ENCODE results near the gene RND1.

Gene RND1

GRCh38 chr12:48899651-48900050, 34.0 kb upstream of the RND1 start:
- in situ Hi-C loops (cut with MboI; ENCODE audit: low sequenced_read_pairs, unreplicated experiment): no loop called here
- no peak for TF ChIP-seq CTCF (IDR thresholded peaks at IDR 0.05; ENCODE audit: borderline replicate concordance, control extremely low read depth, extremely low read depth, insufficient read depth, missing control alignments)
- no peak for DNase-seq (ENCODE audit: low spot score)

GRCh38 chr12:48894271-48894670, 28.6 kb upstream of the RND1 start:
- in situ Hi-C loops (cut with MboI; ENCODE audit: low sequenced_read_pairs, unreplicated experiment): no loop called here
- DNase-seq (ENCODE audit: low spot score): no peak
- TF ChIP-seq CTCF (IDR thresholded peaks at IDR 0.05; ENCODE audit: borderline replicate concordance, control extremely low read depth, extremely low read depth, insufficient read depth, missing control alignments): no peak

GRCh38 chr12:48890657-48891418, 25.2 kb upstream of the RND1 start:
- DNase-seq (ENCODE audit: low spot score): peak; percentile 83
- in situ Hi-C loops (cut with MboI; ENCODE audit: low sequenced_read_pairs, unreplicated experiment): no loop called here
- peak; percentile 95 for TF ChIP-seq CTCF (IDR thresholded peaks at IDR 0.05; ENCODE audit: borderline replicate concordance, control extremely low read depth, extremely low read depth, insufficient read depth, missing control alignments)

- no peak for DNase-seq (ENCODE audit: low spot score)
- no peak for TF ChIP-seq CTCF (IDR thresholded peaks at IDR 0.05; ENCODE audit: borderline replicate concordance, control extremely low read depth, extremely low read depth, insufficient read depth, missing control alignments)
- in situ Hi-C loops (cut with MboI; ENCODE audit: low sequenced_read_pairs, unreplicated experiment): no loop called here
These were observed 24.0 kb upstream of the RND1 start for GRCh38 chr12:48889679-48890078.

GRCh38 chr12:48883305-48884161, 17.9 kb upstream of the RND1 start:
- DNase-seq (ENCODE audit: low spot score): no peak
- TF ChIP-seq CTCF (IDR thresholded peaks at IDR 0.05; ENCODE audit: borderline replicate concordance, control extremely low read depth, extremely low read depth, insufficient read depth, missing control alignments): no peak
- in situ Hi-C loops (cut with MboI; ENCODE audit: low sequenced_read_pairs, unreplicated experiment): no loop called here

GRCh38 chr12:48882972-48883304, 17.3 kb upstream of the RND1 start:
- no peak for DNase-seq (ENCODE audit: low spot score)
- no peak for TF ChIP-seq CTCF (IDR thresholded peaks at IDR 0.05; ENCODE audit: borderline replicate concordance, control extremely low read depth, extremely low read depth, insufficient read depth, missing control alignments)
- in situ Hi-C loops (cut with MboI; ENCODE audit: low sequenced_read_pairs, unreplicated experiment): no loop called here

Data from GM13976 (cell line).